ENCODE measurements around the gene TARM1. TPM values are rescaled to one million over a fixed set of nuclear protein-coding genes. Genes with fewer than 3 reads are reported as not detected.

Gene TARM1
- total and polyA plus RNA-seq, 2 of the 8 experiments (the other 6 are each of a cell fraction or from before 2014, with no cell fraction given) = not detected

GRCh38 chr19:54069470-54069869 is 11.7 kb downstream of the TARM1 start:
- Histone ChIP-seq H2BK5ac (ENCODE audit: low read depth, low read length) (no peak overlapping the region), H4K20me1 (replicated peaks in 1 of 2; ENCODE audit: control insufficient read depth in 1 of 2, insufficient read depth in 2 of 2, low read length in 2 of 2) (no peaks in the 10 kb centered on the region), H4K5ac (ENCODE audit: insufficient read length, low read depth, low read length) (no peak overlapping the region), H3K27ac (ENCODE audit: low read depth, low read length) (no peak overlapping the region), H3K18ac (ENCODE audit: extremely low read depth, low read length) (no peak overlapping the region; the same call in 1 of the 2 replicates), H2AFZ (ENCODE audit: low read length) (no peak overlapping the region), H3K4me1 (replicated peaks in 1 of 4; ENCODE audit: control insufficient read depth in 3 of 4, insufficient read depth in 4 of 4, low read length in 3 of 4) (no peaks in the 10 kb centered on the region), H3K9me3 (ENCODE audit: insufficient read depth in 2 of 2, low read depth in 1 of 2, low read length in 1 of 2) (no peaks in the 10 kb centered on the region), H3K79me2 (ENCODE audit: control insufficient read depth in 1 of 2, insufficient read depth in 2 of 2, low read length in 2 of 2) (no peaks in the 10 kb centered on the region), H2BK15ac (ENCODE audit: low read length) (no peak overlapping the region), H3K4me3 (ENCODE audit: extremely low read depth in 1 of 4, insufficient read depth in 2 of 4, low read depth in 3 of 4, low read length in 4 of 4) (no peak overlapping the region), H3K56ac (replicated peaks; ENCODE audit: insufficient read length, low read depth, low read length) (no peak overlapping the region), H4K8ac (ENCODE audit: extremely low read depth, insufficient read depth, low read length) (no peak overlapping the region), H3K14ac (ENCODE audit: insufficient read length) (no peak overlapping the region), H3K27me3 (replicated peaks in 1 of 4; ENCODE audit: control insufficient read depth in 3 of 4, extremely low read depth in 1 of 4, insufficient read depth in 3 of 4, low read length in 3 of 4) (no peaks in the 10 kb centered on the region; a peak in 1 of 7 replicates), H2AK5ac (ENCODE audit: low read depth, low read length) (no peak overlapping the region), H4K91ac (replicated peaks; ENCODE audit: insufficient read length, low read length) (no peak overlapping the region), H3K36me3 (ENCODE audit: control insufficient read depth in 2 of 4, insufficient read depth in 4 of 4, low read length in 3 of 4) (no peaks in the 10 kb centered on the region), H3K79me1 (ENCODE audit: low read depth, low read length) (no peaks in the 10 kb centered on the region), H3K4me2 (ENCODE audit: insufficient read depth in 1 of 2, low read depth in 2 of 2, low read length in 2 of 2) (no peak overlapping the region), H3K23me2 (ENCODE audit: low read depth, low read length) (no peaks in the 10 kb centered on the region), H3K9ac (replicated peaks in 1 of 4; ENCODE audit: extremely low read depth in 1 of 4, low read depth in 3 of 4, low read length in 3 of 4) (no peak overlapping the region), H2BK20ac (ENCODE audit: low read length) (no peak overlapping the region), H2BK120ac (replicated peaks; ENCODE audit: low read depth, low read length) (no peak overlapping the region), H3K4ac (replicated peaks; ENCODE audit: insufficient read length, low read depth, low read length) (no peak overlapping the region), H3K23ac (ENCODE audit: insufficient read length) (no peak overlapping the region), H2BK12ac (ENCODE audit: low read depth, low read length) (no peak overlapping the region)
- ChIA-PET POLR2A (ENCODE audit: partially characterized antibody) (no interaction called here), CTCF (ENCODE audit: partially characterized antibody) (no interaction called here)
- FAIRE-seq (no peak), DNase-seq (ENCODE audit: low read depth in 1 of 2, low spot score in 2 of 2) (no peak)
- WGBS, 2 experiments (ENCODE audit: extremely low coverage in 1 of 2, insufficient coverage in 1 of 2, insufficient read length in 1 of 2, insufficient replicate concordance in 2 of 2, low coverage in 1 of 2, low lambda C conversion rate in 2 of 2, missing lambda C conversion rate in 1 of 2) = 82% methylated on average over 5 of the region's 5 CpGs; no CpG with 5 or more reads in 1 of the 2 experiments
- TF ChIP-seq TEAD4 (IDR thresholded peaks at IDR 0.05; ENCODE audit: low read depth, low read length) = no peak
